GM19455 (cell line): ENCODE results near the gene IP6K1.
A peak's percentile ranks its signal among the peaks of the same experiment; 100 is the strongest.

Experiments used
- ATAC-seq: cut with Tn5 transposase; IDR thresholded peaks from one replicate; pipeline ENCODE4 v1.9.1; 2021; ENCODE audit not compliant: unreplicated experiment

IP6K1 gene

GRCh38 chr3:49725906-49726681 lies 60.2 kb downstream of the IP6K1 start:
- ATAC-seq, result no peak

- no peak for ATAC-seq
These were observed 61.8 kb downstream of the IP6K1 start for GRCh38 chr3:49724586-49724985.

GRCh38 chr3:49723628-49724551 lies 62.5 kb downstream of the IP6K1 start, which contains the start of gene GMPPB:
TSS of gene GMPPB (minus strand) at chr3:49723951. CDS start at chr3:49723726, 225 bp downstream.
- ATAC-seq, result peak; percentile 78

- ATAC-seq, result no peak
These were observed 63.1 kb downstream of the IP6K1 start for GRCh38 chr3:49723296-49723627.

- no peak for ATAC-seq
These were observed 63.4 kb downstream of the IP6K1 start for GRCh38 chr3:49722896-49723295.

GRCh38 chr3:49721896-49722781 lies 64.2 kb downstream of the IP6K1 start:
- no peak for ATAC-seq

- ATAC-seq, result no peak
These were observed 64.8 kb downstream of the IP6K1 start for GRCh38 chr3:49721596-49721895.

- ATAC-seq, result no peak
These were observed 65.3 kb downstream of the IP6K1 start for GRCh38 chr3:49720855-49721595.

- ATAC-seq, result peak; percentile 42
These were observed 67.0 kb downstream of the IP6K1 start, which contains the start of gene AMIGO3 for GRCh38 chr3:49719214-49719884. TSS of gene AMIGO3 (minus strand) at chr3:49719684. CDS start at chr3:49719465, 219 bp downstream.

- ATAC-seq, result no peak
These were observed 67.5 kb downstream of the IP6K1 start for GRCh38 chr3:49718858-49719213.

- ATAC-seq, result no peak
These were observed 68.1 kb downstream of the IP6K1 start for GRCh38 chr3:49717959-49718857.

- ATAC-seq, result no peak
These were observed 69.0 kb downstream of the IP6K1 start for GRCh38 chr3:49717211-49717958.

GRCh38 chr3:49716691-49717210 lies 69.6 kb downstream of the IP6K1 start:
- ATAC-seq, result no peak

- ATAC-seq, result no peak
These were observed 70.2 kb downstream of the IP6K1 start for GRCh38 chr3:49716169-49716568.

- ATAC-seq, result no peak
These were observed 70.7 kb downstream of the IP6K1 start for GRCh38 chr3:49715611-49716121.

- ATAC-seq, result no peak
These were observed 71.4 kb downstream of the IP6K1 start for GRCh38 chr3:49714728-49715550.
